Astrocyte (in vitro differentiated cells and primary cell): Measurements from ENCODE around the gene RUNX1. TPM values are rescaled to one million over a fixed set of nuclear protein-coding genes. Genes with fewer than 3 reads are reported as not detected.

Source experiments
- DNase-seq: peaks from one replicate; pipeline ENCODE4 v3.0.0-alpha.2; 2010; ENCODE audit warnings: low read depth
- FAIRE-seq: peaks from 2 replicates; lab custom pipeline; 2011; peaks lifted over from hg19 to GRCh38; lab: Jason Lieb, UNC
- H2AFZ ChIP-seq: 2 replicates; pipeline ENCODE4 v1.6.0; 2012; ENCODE audit warnings: low read depth, low read length, inconsistent platforms
- H3K27ac ChIP-seq: 2 replicates; pipeline ENCODE4 v1.5.1; 2011; ENCODE audit warnings: low read depth, low read length, inconsistent platforms
- H3K27me3 ChIP-seq: 2 replicates; pipeline ENCODE4 v1.6.0; 2011; ENCODE audit warnings: low read length, inconsistent platforms; ENCODE audit not compliant: insufficient read depth
- H3K36me3 ChIP-seq: 2 replicates; pipeline ENCODE4 v1.5.1; 2011; ENCODE audit warnings: low read length, inconsistent platforms; ENCODE audit not compliant: insufficient read depth
- H3K4me1 ChIP-seq: 2 replicates; pipeline ENCODE4 v1.5.1; 2011; ENCODE audit warnings: low read length, inconsistent platforms; ENCODE audit not compliant: insufficient read depth
- H3K4me2 ChIP-seq: 2 replicates; pipeline ENCODE4 v1.6.0; 2012; ENCODE audit warnings: low read length, inconsistent platforms
- H3K4me3 ChIP-seq: 2 replicates; pipeline ENCODE4 v1.5.1; 2011; ENCODE audit warnings: low read depth, mild to moderate bottlenecking, low read length, inconsistent platforms; ENCODE audit not compliant: insufficient read depth
- H3K79me2 ChIP-seq: 2 replicates; pipeline ENCODE4 v1.6.0; 2012; ENCODE audit warnings: mild to moderate bottlenecking, low read length, inconsistent platforms; ENCODE audit not compliant: insufficient read depth
- H3K9ac ChIP-seq: 2 replicates; pipeline ENCODE4 v1.6.0; 2012; ENCODE audit warnings: mild to moderate bottlenecking, low read length, inconsistent platforms
- H3K9me3 ChIP-seq: 2 replicates; pipeline ENCODE4 v1.5.1; 2012; ENCODE audit warnings: low read depth, mild to moderate bottlenecking, low read length, inconsistent platforms; ENCODE audit not compliant: insufficient read depth
- H4K20me1 ChIP-seq: 2 replicates; pipeline ENCODE4 v1.6.0; 2012; ENCODE audit warnings: low read length, inconsistent platforms; ENCODE audit not compliant: insufficient read depth
- H3K27ac Mint-ChIP-seq: one replicate; pipeline ENCODE4 v1.8.0; 2021; ENCODE audit warnings: mild to moderate bottlenecking, mixed read lengths; ENCODE audit not compliant: unreplicated experiment
- H3K27me3 Mint-ChIP-seq: one replicate; pipeline ENCODE4 v1.8.0; 2021; ENCODE audit warnings: low read depth, mixed read lengths; ENCODE audit not compliant: unreplicated experiment
- H3K36me3 Mint-ChIP-seq: one replicate; pipeline ENCODE4 v1.8.0; 2021; ENCODE audit warnings: low read depth, mixed read lengths; ENCODE audit not compliant: unreplicated experiment
- H3K4me1 Mint-ChIP-seq: one replicate; pipeline ENCODE4 v1.8.0; 2021; ENCODE audit warnings: low read depth, mixed read lengths; ENCODE audit not compliant: unreplicated experiment
- H3K4me3 Mint-ChIP-seq: one replicate; pipeline ENCODE4 v1.8.0; 2021; ENCODE audit warnings: mild to moderate bottlenecking, moderate library complexity, mixed read lengths; ENCODE audit not compliant: unreplicated experiment
- H3K9me3 Mint-ChIP-seq: one replicate; pipeline ENCODE4 v1.8.0; 2021; ENCODE audit warnings: mild to moderate bottlenecking, mixed read lengths; ENCODE audit not compliant: unreplicated experiment
- EZH2 ChIP-seq: IDR thresholded peaks from 2 replicates; pipeline ENCODE4 v1.6.1; 2012; ENCODE audit warnings: mild to moderate bottlenecking, low read length, inconsistent platforms; ENCODE audit not compliant: insufficient read depth
- total RNA-seq: library from RNA; stranded (reverse); gene quantifications from 2 replicates; pipeline ENCODE4 v1.2.1, GENCODE V29; 2021
- TF ChIP-seq, protein P1 (sequence below): IDR thresholded peaks from 2 replicates; pipeline ENCODE4 v1.5.1; 2011; ENCODE audit warnings: low read depth, mild to moderate bottlenecking, inconsistent platforms, low read length, moderate library complexity; ENCODE audit not compliant: insufficient read depth

The RUNX1 gene
- total RNA-seq, 1 donor from 2014 or later, result 84.6 TPM

DNA sequence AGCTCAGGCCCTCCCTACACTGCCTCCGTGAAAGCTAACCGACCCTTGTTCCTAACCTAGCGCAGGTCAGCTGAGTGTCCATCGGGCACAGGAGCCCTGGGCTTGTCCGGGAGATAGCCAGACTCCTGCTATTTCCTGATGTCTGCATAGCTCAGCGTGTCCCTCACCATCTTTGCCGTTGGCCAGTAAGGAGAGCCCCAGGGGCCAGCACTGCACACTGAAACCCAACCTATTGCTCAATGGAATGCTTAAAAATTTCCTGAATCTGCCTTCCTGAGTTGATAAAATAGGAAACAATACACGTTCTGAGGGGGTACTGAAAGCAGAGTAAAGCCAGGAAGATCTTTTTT lies 2.2 kb downstream of the RUNX1 start:
- Mint-ChIP-seq H3K4me1 (peaks cover 62% of the 10 kb centered on the region), H3K27me3 (no peaks in the 10 kb centered on the region), H3K4me3 (peak overlapping the region; percentile 94), H3K27ac (peak overlapping the region; percentile 99), H3K9me3 (no peaks in the 10 kb centered on the region), H3K36me3 (peaks cover 13% of the 10 kb centered on the region)
- Histone ChIP-seq H3K4me1 (peaks cover 47% of the 10 kb centered on the region), H2AFZ (peak overlapping the region; percentile 48), H4K20me1 (no peaks in the 10 kb centered on the region), H3K27me3 (no peaks in the 10 kb centered on the region), H3K4me3 (peak overlapping the region; percentile 70), H3K36me3 (peaks cover 3% of the 10 kb centered on the region), H3K9ac (peak overlapping the region; percentile 87), H3K27ac (peak overlapping the region; percentile 91), H3K9me3 (no peaks in the 10 kb centered on the region), H3K79me2 (peaks cover 57% of the 10 kb centered on the region), H3K4me2 (peak overlapping the region; percentile 91)
- no peak for TF ChIP-seq EZH2
- TF ChIP-seq, protein P1, sequence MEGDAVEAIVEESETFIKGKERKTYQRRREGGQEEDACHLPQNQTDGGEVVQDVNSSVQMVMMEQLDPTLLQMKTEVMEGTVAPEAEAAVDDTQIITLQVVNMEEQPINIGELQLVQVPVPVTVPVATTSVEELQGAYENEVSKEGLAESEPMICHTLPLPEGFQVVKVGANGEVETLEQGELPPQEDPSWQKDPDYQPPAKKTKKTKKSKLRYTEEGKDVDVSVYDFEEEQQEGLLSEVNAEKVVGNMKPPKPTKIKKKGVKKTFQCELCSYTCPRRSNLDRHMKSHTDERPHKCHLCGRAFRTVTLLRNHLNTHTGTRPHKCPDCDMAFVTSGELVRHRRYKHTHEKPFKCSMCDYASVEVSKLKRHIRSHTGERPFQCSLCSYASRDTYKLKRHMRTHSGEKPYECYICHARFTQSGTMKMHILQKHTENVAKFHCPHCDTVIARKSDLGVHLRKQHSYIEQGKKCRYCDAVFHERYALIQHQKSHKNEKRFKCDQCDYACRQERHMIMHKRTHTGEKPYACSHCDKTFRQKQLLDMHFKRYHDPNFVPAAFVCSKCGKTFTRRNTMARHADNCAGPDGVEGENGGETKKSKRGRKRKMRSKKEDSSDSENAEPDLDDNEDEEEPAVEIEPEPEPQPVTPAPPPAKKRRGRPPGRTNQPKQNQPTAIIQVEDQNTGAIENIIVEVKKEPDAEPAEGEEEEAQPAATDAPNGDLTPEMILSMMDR, result no peak
- DNase-seq, result peak; percentile 71
- no peak for FAIRE-seq

DNA sequence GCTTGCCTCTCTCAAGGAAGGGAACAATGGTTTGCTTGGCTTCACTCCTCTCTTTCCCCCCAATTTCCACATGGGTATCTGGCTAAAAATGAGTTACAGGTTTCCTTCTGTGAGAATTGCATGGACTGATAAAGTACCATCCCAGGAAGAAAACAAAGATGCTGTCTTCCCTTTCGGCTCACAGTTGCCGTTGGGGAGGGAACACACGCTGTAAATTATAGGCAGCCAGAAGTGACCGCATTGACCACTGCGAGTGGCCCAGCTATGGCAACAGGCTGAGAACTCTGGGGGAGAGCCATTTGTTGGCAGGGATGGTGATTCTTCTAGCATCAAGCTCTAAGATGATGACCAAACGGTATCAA lies 2.9 kb downstream of the RUNX1 start:
- Histone ChIP-seq H3K9ac (peak overlapping the region; percentile 87), H3K4me3 (peak overlapping the region; percentile 70), H3K9me3 (no peaks in the 10 kb centered on the region), H3K4me1 (peaks cover 44% of the 10 kb centered on the region), H2AFZ (no peak overlapping the region), H4K20me1 (no peaks in the 10 kb centered on the region), H3K27ac (peak overlapping the region; percentile 91), H3K4me2 (peak overlapping the region; percentile 91), H3K79me2 (peaks cover 58% of the 10 kb centered on the region), H3K36me3 (peaks cover 3% of the 10 kb centered on the region), H3K27me3 (no peaks in the 10 kb centered on the region)
- Mint-ChIP-seq H3K36me3 (peaks cover 13% of the 10 kb centered on the region), H3K4me3 (peak overlapping the region; percentile 94), H3K9me3 (no peaks in the 10 kb centered on the region), H3K27me3 (no peaks in the 10 kb centered on the region), H3K27ac (peak overlapping the region; percentile 99), H3K4me1 (peaks cover 62% of the 10 kb centered on the region)
- FAIRE-seq (no peak), DNase-seq (no peak)
- TF ChIP-seq, protein P1, result no peak
- no peak for TF ChIP-seq EZH2

DNA sequence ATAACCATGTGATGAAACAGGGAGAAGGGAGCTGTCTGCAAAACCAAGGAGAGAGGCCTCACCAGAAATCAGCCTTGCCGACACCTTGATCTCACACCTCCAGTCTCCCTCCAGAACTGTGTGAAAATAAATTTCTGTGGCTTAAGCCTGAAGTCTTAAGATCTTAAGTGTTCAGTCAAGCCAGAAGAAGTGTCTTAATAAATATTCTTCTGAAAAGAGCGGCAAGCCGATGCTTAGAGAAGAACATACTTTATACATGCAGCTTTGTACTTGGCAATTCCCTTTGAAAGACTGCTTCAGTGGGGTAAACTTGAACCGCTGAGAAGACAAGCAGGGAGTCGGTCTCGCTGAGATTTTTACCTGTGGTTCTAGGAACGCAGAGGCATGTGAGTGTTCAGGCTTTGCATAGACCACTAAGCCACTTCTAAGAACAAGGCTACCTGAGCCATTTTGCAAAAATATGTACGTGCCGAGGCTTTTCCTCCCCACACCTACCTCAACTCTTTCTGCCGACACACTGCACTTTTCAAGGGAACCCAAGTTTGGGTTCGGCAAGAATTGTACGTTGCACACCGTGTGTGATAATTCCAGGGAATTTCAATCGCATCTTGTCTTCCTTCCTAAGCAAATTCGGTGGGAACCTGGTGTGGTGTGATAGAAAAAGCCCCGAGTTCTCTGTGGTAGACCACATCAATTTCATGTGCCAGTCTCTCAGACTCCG lies 3.4 kb downstream of the RUNX1 start:
- no peaks in the 10 kb centered on the region for H3K27me3 ChIP-seq
- no peak overlapping the region for H3K4me3 ChIP-seq
- H3K4me2 ChIP-seq, result peak overlapping the region; percentile 91
- H3K4me3 Mint-ChIP-seq, result peak overlapping the region; percentile 94
- no peak overlapping the region for H2AFZ ChIP-seq
- H3K27me3 Mint-ChIP-seq, result no peaks in the 10 kb centered on the region
- H3K9me3 ChIP-seq, result no peaks in the 10 kb centered on the region
- peak overlapping the region; percentile 91 for H3K27ac ChIP-seq
- no peaks in the 10 kb centered on the region for H4K20me1 ChIP-seq
- no peak for DNase-seq
- no peak overlapping the region for H3K9ac ChIP-seq
- peaks cover 62% of the 10 kb centered on the region for H3K4me1 Mint-ChIP-seq
- no peak for TF ChIP-seq EZH2
- TF ChIP-seq, protein P1, result no peak
- H3K4me1 ChIP-seq, result peaks cover 44% of the 10 kb centered on the region
- peaks cover 58% of the 10 kb centered on the region for H3K79me2 ChIP-seq
- H3K27ac Mint-ChIP-seq, result peak overlapping the region; percentile 99
- H3K9me3 Mint-ChIP-seq, result no peaks in the 10 kb centered on the region
- peaks cover 13% of the 10 kb centered on the region for H3K36me3 Mint-ChIP-seq
- FAIRE-seq, result no peak
- peaks cover 3% of the 10 kb centered on the region for H3K36me3 ChIP-seq
